Heart left ventricle (tissue), 16 donors: Measurements from ENCODE around the gene ALPI. TPM values are rescaled to one million over a fixed set of nuclear protein-coding genes. Genes with fewer than 3 reads are reported as not detected.

ENCODE experiments used
- ATAC-seq, 4 donors: fragments of 200-7000 bp; cut with Tn5 transposase; one replicate each; pipeline ENCODE4 v1.9.1; 2020 to 2022; ENCODE audit warnings: moderate library complexity in 4 of 4, mild to moderate bottlenecking in 3 of 4, moderate number of reproducible peaks in 1 of 4
- DNase-seq, 5 donors: peaks; one replicate each; pipeline ENCODE4 v3.0.0-alpha.2; 2020
- H3K27ac ChIP-seq, 12 donors: fragments of 200-600 bp; sonication (generic) in 4 of 12; one replicate each; pipeline versions ENCODE4 v1.5.0 to v1.8.0; 2016 to 2022; ENCODE audit warnings: mild to moderate bottlenecking in 2 of 12
- H3K27me3 ChIP-seq, 9 donors: fragments of 200-600 bp; sonication (generic) in 2 of 9; one replicate each; pipeline versions ENCODE4 v1.5.1 to v1.8.0; 2016 to 2022; ENCODE audit warnings: mild to moderate bottlenecking in 3 of 9
- H3K36me3 ChIP-seq, 9 donors: fragments of 200-600 bp; sonication (generic) in 2 of 9; one replicate each; pipeline versions ENCODE4 v1.5.0 to v1.8.0; 2018 to 2022; ENCODE audit warnings: mild to moderate bottlenecking in 2 of 9
- H3K4me1 ChIP-seq, 12 donors: fragments of 200-600 bp; sonication (generic) in 4 of 12; one replicate each; pipeline versions ENCODE4 v1.5.0 to v1.8.0; 2016 to 2022; ENCODE audit warnings: mild to moderate bottlenecking in 3 of 12
- H3K4me3 ChIP-seq, 12 donors: fragments of 200-600 bp; sonication (generic) in 4 of 12; one replicate each; pipeline versions ENCODE4 v1.5.0 to v1.8.0; 2017 to 2022; ENCODE audit warnings: mild to moderate bottlenecking in 9 of 12, moderate library complexity in 4 of 12
- H3K9me3 ChIP-seq, 12 donors: fragments of 200-600 bp; sonication (generic) in 4 of 12; one replicate each; pipeline versions ENCODE4 v1.5.0 to v1.8.0; 2016 to 2022; ENCODE audit warnings: mild to moderate bottlenecking in 1 of 12
- POLR2A ChIP-seq, 2 donors: fragments of 450-650 bp; IDR thresholded peaks; one replicate each; pipeline ENCODE4 v1.6.1; 2017; ENCODE audit warnings: antibody characterized with exemption in 2 of 2, mild to moderate bottlenecking in 2 of 2, moderate library complexity in 2 of 2
- WGBS, 4 donors: extraction: QIAGEN DNeasy Blood & Tissue Kit in 2 of 4; methylation state at CpG; one replicate each; pipeline versions ENCODE4 v1.1.5 to v1.1.7; 2013 to 2018; 5-methylcytosine and 5-hydroxymethylcytosine counted together
- intact Hi-C, 10 donors: fragments of 100-400 bp; cut with DNase I; formaldehyde crosslinking; loops; one replicate each; pipeline versions ENCODE4 v1.11.1 to v1.14.2; 2022
- polyA plus RNA-seq, 2 donors: library from polyadenylated mRNA; stranded (reverse); fragments of 200-250 nt; gene quantifications; one replicate each; pipeline ENCODE4 v1.2.3, GENCODE V29; 2013
- total RNA-seq, 9 donors: library from RNA; depleted of rRNA in 2 of 9; stranded (reverse); fragments of >200 nt in 2 of 9; fragmentation: NEBNext Ultra II Directional in 3 of 9; extraction: Animal tissue kit (Norgen Biotek cat#: 25700) in 3 of 9; gene quantifications; one replicate each; pipeline versions ENCODE4 v1.1.0 to v1.2.4, GENCODE V29; 2016 to 2023
- TF ChIP-seq, protein P1 (sequence below), 12 donors: fragments of 200-600 bp; sonication (generic) in 4 of 12; IDR thresholded peaks; one replicate each; pipeline versions ENCODE4 v1.5.0 to v1.8.0; 2018 to 2022; ENCODE audit warnings: antibody characterized with exemption in 12 of 12, mild to moderate bottlenecking in 5 of 12
- donor health status: ischemic (EF 13 %, LVEDD 7.1; RV severe dilation, severe dysfunction).
- donor health status: healthy with polysubstance abuse.
- donor health status: DM: no; HTN: yes; CAD: no.
- donor health status: DM: no; HTN: no; CAD: no.
- donor health status: ischemic (EF 25% LVEDD 6.9; RV normal size, moderate dysfunction).
- donor health status: ischemic (EF 25% LVEDD 5.7; RV mildly dilated, moderate dysfunction).
- donor health status: healthy.
- donor health status: DM: yes; HTN: yes; CAD: no.
- donor health status: ischemic (EF 35%, LVEDD 5.7; RV mildly dilated, moderate dysfunction).
- donor health status: nonischemic (EF 11% LVEDD 7.7; RV severe dilation, severe dysfunction).
- donor health status: DM: yes; HTN: yes; CAD: no.
- donor health status: PGD.
- donor health status: ischemic (EF 29% LVEDD 5.4; RV normal size, mild dysfunction).
- donor health status: nonischemic (EF 23%, LVEDD 6.1; RV moderate dilation, normal function).

The ALPI gene
- total and polyA plus RNA-seq, 11 donors, result not detected

DNA sequence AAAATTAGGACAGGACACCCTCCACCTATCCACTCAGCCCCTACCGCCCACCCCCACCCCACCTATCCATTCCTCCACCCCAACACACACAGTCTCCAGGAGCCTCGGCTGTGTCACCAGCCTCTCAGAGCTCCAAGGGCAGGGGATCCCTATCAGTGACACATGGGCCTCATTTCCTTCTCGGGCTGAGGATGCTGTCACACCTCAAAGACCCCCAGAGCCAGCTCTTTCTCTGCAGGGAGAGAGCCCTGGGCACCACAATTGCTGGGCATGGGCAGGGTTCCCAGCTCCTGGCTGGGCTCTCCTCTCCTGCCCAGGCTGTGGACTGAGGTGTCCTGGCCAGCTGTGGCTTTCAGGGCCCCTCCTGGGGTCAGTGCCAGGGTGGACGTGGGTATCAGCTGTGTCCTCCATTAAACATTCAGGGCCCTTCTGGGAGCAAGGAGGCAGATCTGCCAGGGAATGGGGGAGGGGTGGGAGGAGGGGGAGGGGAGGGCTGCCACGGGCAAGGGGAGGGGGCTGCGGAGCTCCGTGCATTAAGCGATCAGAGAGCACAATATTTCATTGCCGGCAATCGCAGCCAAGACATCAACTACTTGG lies 45.9 kb downstream of the ALPI start:
- TF ChIP-seq, protein P1, sequence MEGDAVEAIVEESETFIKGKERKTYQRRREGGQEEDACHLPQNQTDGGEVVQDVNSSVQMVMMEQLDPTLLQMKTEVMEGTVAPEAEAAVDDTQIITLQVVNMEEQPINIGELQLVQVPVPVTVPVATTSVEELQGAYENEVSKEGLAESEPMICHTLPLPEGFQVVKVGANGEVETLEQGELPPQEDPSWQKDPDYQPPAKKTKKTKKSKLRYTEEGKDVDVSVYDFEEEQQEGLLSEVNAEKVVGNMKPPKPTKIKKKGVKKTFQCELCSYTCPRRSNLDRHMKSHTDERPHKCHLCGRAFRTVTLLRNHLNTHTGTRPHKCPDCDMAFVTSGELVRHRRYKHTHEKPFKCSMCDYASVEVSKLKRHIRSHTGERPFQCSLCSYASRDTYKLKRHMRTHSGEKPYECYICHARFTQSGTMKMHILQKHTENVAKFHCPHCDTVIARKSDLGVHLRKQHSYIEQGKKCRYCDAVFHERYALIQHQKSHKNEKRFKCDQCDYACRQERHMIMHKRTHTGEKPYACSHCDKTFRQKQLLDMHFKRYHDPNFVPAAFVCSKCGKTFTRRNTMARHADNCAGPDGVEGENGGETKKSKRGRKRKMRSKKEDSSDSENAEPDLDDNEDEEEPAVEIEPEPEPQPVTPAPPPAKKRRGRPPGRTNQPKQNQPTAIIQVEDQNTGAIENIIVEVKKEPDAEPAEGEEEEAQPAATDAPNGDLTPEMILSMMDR (IDR thresholded peaks at IDR 0.05), result no peak
- no peak for TF ChIP-seq POLR2A (IDR thresholded peaks at IDR 0.05)
- peaks cover 0 to 38% (median 4%) of the 10 kb centered on the region in 9 donors for H3K27me3 ChIP-seq
- DNase-seq, result no peak
- intact Hi-C loops, result no loop called here
- no peak for ATAC-seq
- no peaks in the 10 kb centered on the region for H3K36me3 ChIP-seq
- H3K4me3 ChIP-seq, result no peak overlapping the region
- no peak overlapping the region for H3K27ac ChIP-seq
- H3K4me1 ChIP-seq, result peaks cover 0 to 20% (median 7%) of the 10 kb centered on the region in 12 donors
- 65 to 69% (median 67%) methylated on average over 8 to 10 of the region's 10 CpGs for WGBS, 4 donors
- H3K9me3 ChIP-seq, result no peaks in the 10 kb centered on the region

DNA sequence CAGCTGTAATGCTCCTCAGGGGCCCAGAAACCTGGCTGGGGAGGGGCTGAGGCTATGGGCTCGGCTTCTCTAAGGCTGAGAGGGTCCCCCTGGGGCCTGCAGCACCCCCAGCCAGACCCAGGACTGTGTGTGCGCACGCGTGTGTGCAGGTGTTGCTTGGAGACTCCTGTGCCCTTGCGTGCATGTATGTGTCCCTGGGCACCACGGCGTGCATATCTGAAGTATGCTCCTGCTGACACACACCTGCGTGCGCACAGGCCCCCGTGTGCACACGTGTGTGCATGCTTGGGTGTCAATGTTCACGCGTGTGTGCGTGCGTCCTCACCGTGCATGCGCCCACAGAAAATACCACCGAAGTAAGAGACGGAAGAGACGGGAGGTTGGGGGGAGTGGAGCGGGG lies 46.6 kb downstream of the ALPI start:
- TF ChIP-seq, protein P1 (IDR thresholded peaks at IDR 0.05), result no peak
- no peak for TF ChIP-seq POLR2A (IDR thresholded peaks at IDR 0.05)
- Histone ChIP-seq H3K36me3 (no peaks in the 10 kb centered on the region), H3K27ac (no peak overlapping the region), H3K4me1 (peaks cover 0 to 20% (median 7%) of the 10 kb centered on the region in 12 donors), H3K9me3 (no peaks in the 10 kb centered on the region), H3K4me3 (peak overlapping the region in 1 of 12 donors; percentile 60), H3K27me3 (peaks cover 0 to 38% (median 4%) of the 10 kb centered on the region in 9 donors)
- ATAC-seq, result no peak
- DNase-seq, result no peak
- 40 to 51% (median 45%) methylated on average over 20 of the region's 21 CpGs for WGBS, 4 donors
- intact Hi-C loops, result no loop called here

DNA sequence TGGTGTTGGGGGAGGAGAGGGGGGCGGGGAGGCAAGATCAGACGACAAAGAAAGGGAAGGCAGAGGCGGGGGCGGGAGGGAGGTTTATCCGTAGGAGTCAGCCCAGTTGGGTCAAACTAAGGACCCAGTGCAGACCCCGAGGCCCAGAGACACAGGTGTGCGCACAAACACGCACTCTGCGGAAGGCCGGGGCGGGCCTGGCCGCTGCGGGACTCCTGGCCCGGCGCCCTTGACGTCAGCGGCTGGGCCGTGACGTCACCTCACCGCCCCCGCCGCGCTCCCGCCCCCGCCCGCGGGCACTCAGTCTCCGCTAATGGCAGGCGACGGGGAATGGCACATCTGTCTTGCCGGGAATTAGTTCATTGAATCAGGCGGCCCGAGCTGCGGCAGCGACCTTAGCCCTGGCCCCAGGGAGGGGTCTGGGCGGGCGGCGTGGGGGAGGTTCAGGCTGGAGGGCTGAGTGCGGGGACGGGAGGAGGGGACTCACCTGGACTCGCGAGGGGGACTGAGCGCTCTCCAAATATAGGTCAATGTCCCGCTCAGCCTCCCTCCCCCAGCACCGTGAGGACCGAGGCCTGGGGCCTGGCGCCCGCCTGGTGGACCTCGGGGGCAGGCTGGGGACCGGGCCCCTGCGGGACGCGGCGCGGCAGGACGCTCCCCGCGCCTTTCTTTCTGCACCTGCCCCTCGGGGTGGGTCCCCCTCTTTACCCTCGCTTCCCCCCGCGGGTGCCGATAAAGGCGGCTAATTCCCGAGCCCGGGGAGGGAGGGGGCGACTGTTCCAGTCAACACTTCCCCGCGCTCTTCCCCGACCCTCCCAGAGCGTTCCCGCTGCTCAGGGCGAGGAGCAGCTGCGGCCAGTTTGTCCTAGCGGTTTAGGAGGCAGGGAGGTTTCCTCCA lies 47.2 kb downstream of the ALPI start:
- intact Hi-C loops, result no loop called here
- H3K4me1 ChIP-seq, result peaks cover 0 to 20% (median 7%) of the 10 kb centered on the region in 12 donors
- peak in 2 of 5 donors; percentile 50 to 53 for DNase-seq
- TF ChIP-seq, protein P1 (IDR thresholded peaks at IDR 0.05), result no peak
- TF ChIP-seq POLR2A (IDR thresholded peaks at IDR 0.05), result no peak
- 2 to 9% (median 4%) methylated on average over 37 to 75 of the region's 75 CpGs for WGBS, 4 donors
- ATAC-seq, result peak in 3 of 4 donors; percentile 52 to 82 (median 66)
- H3K9me3 ChIP-seq, result no peaks in the 10 kb centered on the region
- no peak overlapping the region for H3K27ac ChIP-seq
- peak overlapping the region; percentile 26 to 60 (median 50) for H3K4me3 ChIP-seq
- H3K36me3 ChIP-seq, result no peaks in the 10 kb centered on the region
- H3K27me3 ChIP-seq, result peaks cover 0 to 38% (median 4%) of the 10 kb centered on the region in 9 donors

DNA sequence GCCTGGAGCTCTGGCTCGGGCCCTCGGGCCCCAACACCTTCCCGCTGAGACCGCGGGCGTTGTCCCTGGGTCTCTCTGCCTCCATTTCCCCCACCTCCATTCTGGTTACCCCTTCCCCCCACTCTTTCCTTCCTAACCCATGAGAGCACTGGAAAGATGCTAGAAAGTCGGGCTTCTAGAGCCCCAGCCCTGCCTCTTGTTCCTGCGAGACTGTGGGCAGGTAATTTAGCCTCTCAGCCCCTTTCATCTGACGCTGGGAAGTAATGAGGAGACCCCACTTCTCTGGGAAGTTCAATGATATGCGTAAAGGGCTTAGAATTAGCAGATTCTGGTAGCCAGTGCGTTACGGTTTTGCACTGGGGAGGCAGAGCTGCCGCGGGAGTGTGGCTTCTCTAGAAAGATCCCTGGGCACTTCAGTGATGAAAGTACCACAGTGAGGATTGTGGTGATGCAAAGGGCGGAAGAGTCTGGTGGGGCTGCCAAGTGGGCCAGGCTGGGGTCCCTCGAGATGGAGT lies 47.9 kb downstream of the ALPI start:
- no peak for ATAC-seq
- intact Hi-C loops, result no loop called here
- H3K27ac ChIP-seq, result no peak overlapping the region
- H3K27me3 ChIP-seq, result peaks cover 0 to 38% (median 4%) of the 10 kb centered on the region in 9 donors
- H3K9me3 ChIP-seq, result no peaks in the 10 kb centered on the region
- 32 to 51% (median 39%) methylated on average over 16 of the region's 16 CpGs for WGBS, 4 donors
- no peaks in the 10 kb centered on the region for H3K36me3 ChIP-seq
- TF ChIP-seq POLR2A (IDR thresholded peaks at IDR 0.05), result no peak
- TF ChIP-seq, protein P1 (IDR thresholded peaks at IDR 0.05), result no peak
- H3K4me1 ChIP-seq, result peaks cover 0 to 20% (median 7%) of the 10 kb centered on the region in 12 donors
- DNase-seq, result no peak
- peak overlapping the region in 8 of 12 donors; percentile 47 to 60 (median 52) for H3K4me3 ChIP-seq
